Endothelial cell of umbilical vein (primary cell): ENCODE data around the gene FSD2. TPM values are rescaled to one million over a fixed set of nuclear protein-coding genes. Genes with fewer than 3 reads are reported as not detected.

ENCODE experiments used
- BruUV-seq: library from RNA; stranded (reverse); fragments of 400-500 nt; replicated peaks from 2 replicates; lab custom pipeline; 2021; lab: Mats Ljungman, UMichigan
- CTCF ChIA-PET: fragments of 300-600, 350-600 bp; sonication (Branson Sonifier 250); formaldehyde crosslinking; loops from one replicate; lab custom pipeline; 2021; ENCODE audit warnings: antibody characterized with exemption, inconsistent platforms; lab: Charles Lee
- POLR2A ChIA-PET: fragments of 300-600, 350-600 bp; sonication (Branson Sonifier 250); formaldehyde crosslinking; loops from one replicate; lab custom pipeline; 2021; ENCODE audit warnings: antibody characterized with exemption, inconsistent platforms; lab: Charles Lee
- DNase-seq: peaks from one replicate; pipeline ENCODE4 v3.0.0-alpha.2; 2011; ENCODE audit warnings: low read depth, low spot score
- FAIRE-seq: peaks from 2 replicates; lab custom pipeline; 2011; peaks lifted over from hg19 to GRCh38; lab: Jason Lieb, UNC
- H2AFZ ChIP-seq: 2 replicates; pipeline ENCODE4 v1.6.0; 2012; ENCODE audit warnings: low read depth, low read length, control low read depth, inconsistent platforms
- H3K27ac ChIP-seq: 2 replicates; pipeline ENCODE4 v1.5.1; 2011; ENCODE audit warnings: low read depth, mild to moderate bottlenecking, control low read depth, low read length, moderate library complexity; ENCODE audit not compliant: insufficient read depth
- H3K27me3 ChIP-seq, 2 experiments: 2 replicates each; pipeline versions ENCODE4 v1.6.0 to v1.6.1; 2011; ENCODE audit warnings: low read length in 2 of 2, mixed read lengths in 1 of 2; ENCODE audit not compliant: control insufficient read depth in 2 of 2, insufficient read depth in 2 of 2
- H3K36me3 ChIP-seq, 2 experiments: 2 replicates in 1 of 2; 3 replicates in 1 of 2; pipeline ENCODE4 v1.5.1; 2011; ENCODE audit warnings: low read length in 2 of 2, mild to moderate bottlenecking in 1 of 2, moderate library complexity in 1 of 2; ENCODE audit not compliant: control insufficient read depth in 2 of 2, insufficient read depth in 2 of 2; ENCODE audit errors: extremely low read depth in 1 of 2
- H3K4me1 ChIP-seq: 3 replicates; pipeline ENCODE4 v1.5.1; 2011; ENCODE audit warnings: mild to moderate bottlenecking, low read length; ENCODE audit not compliant: control insufficient read depth, insufficient read depth; ENCODE audit errors: extremely low read depth
- H3K4me2 ChIP-seq: 2 replicates; pipeline ENCODE4 v1.6.1; 2011; ENCODE audit warnings: low read length, control low read depth, mixed read lengths; ENCODE audit not compliant: insufficient read depth
- H3K4me3 ChIP-seq, 3 experiments: fragments of 200-600 bp in 1 of 3; sonication (generic), shearing (Covaris generic) in 1 of 3; replicated peaks in 1 of 3; 2 replicates each; pipeline ENCODE4 v1.5.1; 2011 to 2016; ENCODE audit warnings: control low read depth in 3 of 3, low read length in 3 of 3, mild to moderate bottlenecking in 2 of 3, inconsistent platforms in 1 of 3, low read depth in 1 of 3, moderate library complexity in 1 of 3; ENCODE audit not compliant: insufficient read depth in 1 of 3
- H3K79me2 ChIP-seq: 2 replicates; pipeline ENCODE4 v1.6.0; 2012; ENCODE audit warnings: low read length, inconsistent platforms; ENCODE audit not compliant: control insufficient read depth, insufficient read depth
- H3K9ac ChIP-seq: replicated peaks from 2 replicates; pipeline ENCODE3; 2011; ENCODE audit warnings: low read length, control low read depth; ENCODE audit not compliant: insufficient read depth; ENCODE audit errors: extremely low read depth
- H3K9me1 ChIP-seq: replicated peaks from 3 replicates; pipeline ENCODE4 v1.6.0; 2011; ENCODE audit warnings: mild to moderate bottlenecking, low read length; ENCODE audit not compliant: control insufficient read depth, insufficient read depth; ENCODE audit errors: extremely low read depth
- H3K9me3 ChIP-seq: replicated peaks from 2 replicates; pipeline ENCODE4 v1.5.1; 2012; ENCODE audit warnings: low read length, inconsistent platforms; ENCODE audit not compliant: control insufficient read depth, insufficient read depth
- H4K20me1 ChIP-seq: replicated peaks from 2 replicates; pipeline ENCODE3; 2011; ENCODE audit warnings: mild to moderate bottlenecking, low read length; ENCODE audit not compliant: control insufficient read depth, insufficient read depth; ENCODE audit errors: extremely low read depth
- EZH2 ChIP-seq: IDR thresholded peaks from 2 replicates; pipeline ENCODE4 v1.6.1; 2012; ENCODE audit warnings: borderline replicate concordance, low read depth, mild to moderate bottlenecking, moderate library complexity, low read length, inconsistent platforms; ENCODE audit not compliant: severe bottlenecking
- FOS ChIP-seq: IDR thresholded peaks from 2 replicates; pipeline ENCODE4 v1.6.1; 2011; ENCODE audit warnings: mild to moderate bottlenecking, low read length, moderate library complexity, borderline replicate concordance; ENCODE audit not compliant: insufficient read depth
- GATA2 ChIP-seq: IDR thresholded peaks from 2 replicates; pipeline ENCODE4 v1.7.0; 2011; ENCODE audit warnings: low read depth, mild to moderate bottlenecking, moderate library complexity, mixed read lengths, low read length; ENCODE audit not compliant: insufficient read length, insufficient read depth
- JUN ChIP-seq: IDR thresholded peaks from 2 replicates; pipeline ENCODE4 v1.6.1; 2011; ENCODE audit warnings: borderline replicate concordance, low read depth; ENCODE audit not compliant: insufficient read length, insufficient read depth
- MYC ChIP-seq: IDR thresholded peaks from one replicate; pipeline ENCODE4 v1.6.1; 2011; ENCODE audit warnings: mild to moderate bottlenecking, low read depth, low read length
- POLR2A ChIP-seq: IDR thresholded peaks from 2 replicates; pipeline ENCODE4 v1.6.1; 2012; ENCODE audit warnings: low read depth, mild to moderate bottlenecking, control low read depth, low read length
- POLR2AphosphoS5 ChIP-seq: IDR thresholded peaks from 2 replicates; pipeline ENCODE4 v1.6.1; 2012; ENCODE audit warnings: low read depth, mild to moderate bottlenecking, control low read depth, low read length, moderate library complexity; ENCODE audit not compliant: insufficient read depth
- dilution Hi-C: fragments of 300-500 bp; cut with MboI; formaldehyde crosslinking; loops from one replicate; pipeline ENCODE4 v1.15.0; 2019; ENCODE audit warnings: low sequenced_read_pairs; ENCODE audit not compliant: extremely low pct_ligation_motif_present
- intact Hi-C: fragments of 100-400 bp; cut with micrococcal nuclease; formaldehyde crosslinking; loops from one replicate; pipeline ENCODE4 v1.10.0; 2022
- polyA plus RNA-seq, 4 experiments: library from polyadenylated mRNA; depleted of rRNA in 3 of 4; stranded (reverse) in 3 of 4; unstranded in 1 of 4; fragments of >200 nt; gene quantifications; 2 replicates each; pipeline versions ENCODE4 v1.2.1 to v1.2.3, GENCODE V29; 2011 to 2012; ENCODE audit warnings: missing spikeins in 1 of 4
- total RNA-seq: library from RNA; stranded (reverse); gene quantifications from 2 replicates; pipeline ENCODE4 v1.2.3, GENCODE V29; 2021
- TF ChIP-seq, protein P1 (sequence below), 2 donors: IDR thresholded peaks; 1 replicate in 1 of 2; 2 replicates in 1 of 2; pipeline ENCODE4 v1.5.1; 2011; ENCODE audit warnings: low read length in 2 of 2, mild to moderate bottlenecking in 2 of 2, moderate library complexity in 2 of 2, control low read depth in 1 of 2, inconsistent platforms in 1 of 2, low read depth in 1 of 2; ENCODE audit not compliant: insufficient read depth in 1 of 2; ENCODE audit errors: extremely low read depth in 1 of 2
- TF ChIP-seq, protein P2 (sequence below): IDR thresholded peaks from 2 replicates; pipeline ENCODE4 v1.6.1; 2011; ENCODE audit not compliant: insufficient read depth, insufficient read length

The FSD2 gene
- total and polyA plus RNA-seq, 2 donors (not counting 3 experiments of a cell fraction or from before 2014, with no cell fraction given), result not detected

DNA sequence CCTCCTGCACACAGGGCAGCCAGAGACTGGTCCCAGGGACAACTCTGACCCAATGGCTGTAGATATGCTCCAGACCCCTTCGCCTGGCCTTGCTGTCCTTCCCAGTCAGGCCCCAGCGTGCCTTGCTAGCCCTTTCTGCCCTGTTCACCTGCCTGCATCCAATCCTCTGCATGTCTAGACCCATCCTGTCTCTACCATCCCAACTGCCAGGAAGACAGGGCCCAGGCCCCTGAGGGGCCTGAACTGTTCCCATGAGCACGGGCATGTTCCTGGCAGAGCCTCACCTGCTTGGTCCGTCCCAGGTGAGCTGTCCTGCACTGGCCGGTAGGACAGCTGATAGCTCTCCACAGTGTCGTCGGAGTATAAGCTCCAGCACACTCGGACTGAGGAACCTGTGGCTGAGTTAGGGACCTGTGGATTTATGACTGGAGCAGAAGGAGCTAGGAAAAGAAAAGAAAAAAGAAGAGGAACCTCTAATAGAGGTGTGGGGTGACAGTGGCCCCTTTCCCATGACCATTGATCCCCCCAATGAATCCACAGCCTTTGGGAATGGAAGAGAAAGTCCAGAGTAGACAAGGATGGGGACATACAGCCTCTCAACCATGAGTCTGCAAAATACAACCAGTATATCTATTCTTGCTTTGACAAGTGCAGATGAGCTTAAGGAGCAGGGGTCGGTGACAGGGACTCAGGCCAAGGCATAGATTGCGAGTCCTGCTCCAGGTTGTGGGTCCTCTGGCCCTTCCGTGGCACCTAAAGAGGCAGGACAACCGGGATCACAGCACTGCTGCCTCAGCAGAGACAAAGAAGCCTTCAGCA is 33.9 kb downstream of the FSD2 start:
- POLR2A ChIA-PET, result no interaction called here
- CTCF ChIA-PET, result no interaction called here
- dilution Hi-C loops, result no loop called here
- Histone ChIP-seq H3K4me2 (no peak overlapping the region), H3K9me3 (no peaks in the 10 kb centered on the region), H3K9ac (no peak overlapping the region), H3K9me1 (no peaks in the 10 kb centered on the region), H2AFZ (no peak overlapping the region), H3K79me2 (no peaks in the 10 kb centered on the region), H3K4me3 (no peak overlapping the region), H3K36me3 (no peaks in the 10 kb centered on the region), H3K27me3 (no peaks in the 10 kb centered on the region), H3K4me1 (no peaks in the 10 kb centered on the region), H4K20me1 (no peaks in the 10 kb centered on the region), H3K27ac (no peak overlapping the region)
- no peak for FAIRE-seq
- intact Hi-C loops, result no loop called here
- TF ChIP-seq POLR2AphosphoS5, result no peak
- TF ChIP-seq, protein P1, sequence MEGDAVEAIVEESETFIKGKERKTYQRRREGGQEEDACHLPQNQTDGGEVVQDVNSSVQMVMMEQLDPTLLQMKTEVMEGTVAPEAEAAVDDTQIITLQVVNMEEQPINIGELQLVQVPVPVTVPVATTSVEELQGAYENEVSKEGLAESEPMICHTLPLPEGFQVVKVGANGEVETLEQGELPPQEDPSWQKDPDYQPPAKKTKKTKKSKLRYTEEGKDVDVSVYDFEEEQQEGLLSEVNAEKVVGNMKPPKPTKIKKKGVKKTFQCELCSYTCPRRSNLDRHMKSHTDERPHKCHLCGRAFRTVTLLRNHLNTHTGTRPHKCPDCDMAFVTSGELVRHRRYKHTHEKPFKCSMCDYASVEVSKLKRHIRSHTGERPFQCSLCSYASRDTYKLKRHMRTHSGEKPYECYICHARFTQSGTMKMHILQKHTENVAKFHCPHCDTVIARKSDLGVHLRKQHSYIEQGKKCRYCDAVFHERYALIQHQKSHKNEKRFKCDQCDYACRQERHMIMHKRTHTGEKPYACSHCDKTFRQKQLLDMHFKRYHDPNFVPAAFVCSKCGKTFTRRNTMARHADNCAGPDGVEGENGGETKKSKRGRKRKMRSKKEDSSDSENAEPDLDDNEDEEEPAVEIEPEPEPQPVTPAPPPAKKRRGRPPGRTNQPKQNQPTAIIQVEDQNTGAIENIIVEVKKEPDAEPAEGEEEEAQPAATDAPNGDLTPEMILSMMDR (IDR thresholded peaks at IDR 0.05; ENCODE audit: extremely low read depth in 1 of 2, insufficient read depth in 1 of 2, low read depth in 1 of 2, low read length in 2 of 2), result no peak
- TF ChIP-seq POLR2A, result no peak
- no peak for TF ChIP-seq JUN
- no peak for TF ChIP-seq EZH2
- no peak for TF ChIP-seq FOS
- no peak for TF ChIP-seq MYC
- TF ChIP-seq GATA2, result no peak
- TF ChIP-seq, protein P2, sequence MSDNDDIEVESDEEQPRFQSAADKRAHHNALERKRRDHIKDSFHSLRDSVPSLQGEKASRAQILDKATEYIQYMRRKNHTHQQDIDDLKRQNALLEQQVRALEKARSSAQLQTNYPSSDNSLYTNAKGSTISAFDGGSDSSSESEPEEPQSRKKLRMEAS, result no peak
- no peak for DNase-seq
- no TSS peak for BruUV-seq
